ENCODE measurements around the gene ACE2.
"Not testable (repeated sequence)": the region's sequence is repeated elsewhere in the genome, so short reads cannot be mapped to it uniquely, and the experiment has no call there.

Gene ACE2

GRCh38 chrX:15600745-15601144 is at the start of gene ACE2:
ACE2 (minus strand) TSS chrX:15600960; CDS start chrX:15600911, 49 bp downstream.
- DNase-seq (ENCODE audit: low spot score), result no peak

DNA sequence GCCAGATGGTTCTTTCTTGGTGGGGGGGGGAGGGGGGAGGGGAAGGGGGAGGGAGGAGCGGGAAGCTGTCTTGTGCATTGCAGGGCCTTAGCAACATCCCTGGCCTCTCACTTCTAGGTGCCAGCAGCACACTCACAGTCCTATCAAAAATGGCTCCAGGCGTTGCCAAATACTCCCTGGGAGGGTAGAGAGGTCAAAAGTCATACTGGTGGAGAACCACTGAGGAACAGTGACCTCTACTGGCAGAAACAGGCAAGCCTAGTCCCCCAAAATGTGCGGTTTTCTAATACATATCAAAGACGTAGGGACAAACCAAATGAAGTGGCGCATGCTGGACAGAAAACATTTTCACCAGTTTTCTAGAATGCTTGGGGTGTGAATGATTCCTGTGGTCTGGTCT is 46.8 kb upstream of the ACE2 start:
- DNase-seq (ENCODE audit: low spot score), result not testable (repeated sequence)

DNA sequence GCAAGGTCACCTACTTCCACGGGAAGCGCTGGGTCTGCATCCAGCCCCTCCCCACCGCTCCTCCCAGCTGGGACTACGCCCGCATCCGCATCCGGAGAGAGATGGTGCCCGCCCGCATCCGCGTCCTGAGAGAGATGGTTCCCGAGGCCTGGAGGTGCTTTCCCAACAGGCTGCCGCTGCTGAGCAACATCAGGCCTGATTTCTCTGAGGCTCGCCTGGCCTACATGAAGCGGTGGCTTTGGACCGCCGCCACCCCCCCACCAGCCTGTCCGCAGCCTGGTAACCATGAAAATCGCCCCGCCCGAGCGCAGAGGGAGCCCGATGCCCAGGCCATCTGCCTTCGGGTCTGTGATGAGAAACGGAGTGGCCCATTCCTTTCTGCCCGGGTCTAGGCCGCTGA is 45.8 kb upstream of the ACE2 start:
- DNase-seq (ENCODE audit: low spot score), result no peak

- DNase-seq (ENCODE audit: low spot score), result no peak
Observed at GRCh38 chrX:15646031-15646430, 45.3 kb upstream of the ACE2 start.

GRCh38 chrX:15645266-15645665 is 44.5 kb upstream of the ACE2 start:
- no peak for DNase-seq (ENCODE audit: low spot score)

DNA sequence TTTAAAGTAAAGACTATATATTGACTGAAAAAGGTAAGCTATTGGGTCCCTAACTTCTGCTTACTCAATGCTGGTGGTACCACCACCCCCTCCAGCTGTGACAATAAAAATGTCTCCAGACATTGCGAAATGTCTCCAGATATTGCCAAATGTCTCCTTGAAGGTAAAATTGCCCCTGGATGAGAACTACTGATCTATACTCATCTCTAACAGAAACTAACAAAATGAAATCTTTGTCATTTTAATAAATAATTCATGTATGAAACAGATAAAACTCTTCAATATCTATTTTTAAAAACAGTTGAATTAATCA is 43.8 kb upstream of the ACE2 start:
- DNase-seq (ENCODE audit: low spot score), result no peak

DNA sequence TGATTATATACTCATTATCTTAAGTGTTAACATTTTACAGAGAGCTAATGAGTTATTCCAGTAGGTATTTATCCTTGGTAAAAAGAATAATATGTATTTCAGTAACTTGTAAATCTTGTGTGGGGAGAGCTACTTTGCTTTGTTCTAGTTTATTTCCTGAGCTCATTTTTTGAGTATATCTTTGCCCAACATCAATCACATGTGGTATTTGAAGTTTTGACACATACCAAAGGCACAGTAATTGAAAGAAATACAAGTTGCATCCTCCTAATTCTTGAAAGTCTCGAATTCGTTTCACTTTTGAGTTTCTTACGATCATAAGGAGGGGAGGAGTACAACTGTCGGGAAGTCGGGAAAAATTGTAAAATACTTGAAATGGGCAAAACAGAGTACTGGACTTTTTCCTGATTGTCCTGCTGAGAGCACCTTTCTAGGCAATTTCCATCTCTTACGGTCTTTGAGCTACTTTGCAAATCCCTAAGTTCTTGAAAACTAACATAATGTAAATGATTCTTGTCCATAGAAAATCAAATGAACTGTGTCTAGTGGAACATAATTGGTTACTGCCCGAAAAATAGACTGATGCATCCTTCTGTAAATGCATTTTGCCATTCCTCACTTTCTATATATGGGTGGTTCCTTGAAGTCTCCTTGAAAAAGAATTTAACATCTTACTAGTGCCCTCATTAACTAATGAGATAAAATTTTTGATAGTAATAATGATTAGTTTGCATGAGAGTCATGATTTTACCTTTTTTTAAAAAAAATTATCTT is 43.2 kb upstream of the ACE2 start:
- DNase-seq (ENCODE audit: low spot score), result no peak

GRCh38 chrX:15631637-15632036 is 30.9 kb upstream of the ACE2 start:
- no peak for DNase-seq (ENCODE audit: low spot score)

DNA sequence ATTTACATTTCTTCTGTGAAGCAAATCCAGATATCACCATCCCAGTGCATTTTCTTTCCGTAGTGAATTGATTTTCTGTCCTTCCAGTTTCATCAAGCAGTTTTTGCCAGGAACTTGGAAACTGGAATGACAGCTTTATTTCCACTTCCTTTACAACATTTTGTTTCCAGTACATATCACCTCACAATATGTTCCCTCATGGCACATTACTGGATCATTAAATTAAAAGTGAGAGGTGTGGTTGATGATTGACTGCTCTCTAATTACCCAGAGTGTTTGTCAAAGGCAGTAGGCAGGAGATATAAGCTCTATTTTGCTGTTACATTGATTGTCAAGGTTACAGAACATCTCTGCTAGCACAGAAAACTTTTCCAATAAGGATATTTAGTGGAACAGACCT is 22.3 kb upstream of the ACE2 start:
- no peak for DNase-seq (ENCODE audit: low spot score)

GRCh38 chrX:15619053-15619755 is 18.4 kb upstream of the ACE2 start:
- DNase-seq (ENCODE audit: low spot score), result peak; percentile 61

DNA sequence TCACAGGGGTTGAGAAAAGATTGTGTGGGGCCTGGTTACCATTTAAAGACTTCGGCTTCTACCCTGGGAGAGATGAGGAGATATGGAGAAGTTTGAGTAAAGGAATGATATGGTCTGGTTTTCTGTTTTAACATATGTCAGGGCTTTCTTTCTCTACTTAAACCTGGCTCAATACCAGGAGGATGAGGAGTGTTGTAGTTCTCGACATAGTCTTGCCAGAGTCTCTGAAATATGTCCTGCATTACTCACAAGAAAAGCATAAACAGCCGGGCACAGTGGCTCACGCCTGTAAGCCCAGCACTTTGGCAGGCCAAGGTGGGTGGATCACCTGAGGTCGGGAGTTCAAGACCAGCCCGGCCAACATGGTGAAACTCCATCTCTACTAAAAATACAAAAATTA is 16.4 kb upstream of the ACE2 start:
- no peak for DNase-seq (ENCODE audit: low spot score)

- no peak for DNase-seq (ENCODE audit: low spot score)
Observed at GRCh38 chrX:15616531-15616930, 15.8 kb upstream of the ACE2 start.

GRCh38 chrX:15607067-15607466 is 6.3 kb upstream of the ACE2 start:
- DNase-seq (ENCODE audit: low spot score), result no peak

- no peak for DNase-seq (ENCODE audit: low spot score)
Observed at GRCh38 chrX:15606136-15606535, 5.4 kb upstream of the ACE2 start.

- DNase-seq (ENCODE audit: low spot score), result no peak
Observed at GRCh38 chrX:15605226-15605625, 4.5 kb upstream of the ACE2 start.

GRCh38 chrX:15602761-15603160 is 2.0 kb upstream of the ACE2 start:
- DNase-seq (ENCODE audit: low spot score), result no peak

DNA sequence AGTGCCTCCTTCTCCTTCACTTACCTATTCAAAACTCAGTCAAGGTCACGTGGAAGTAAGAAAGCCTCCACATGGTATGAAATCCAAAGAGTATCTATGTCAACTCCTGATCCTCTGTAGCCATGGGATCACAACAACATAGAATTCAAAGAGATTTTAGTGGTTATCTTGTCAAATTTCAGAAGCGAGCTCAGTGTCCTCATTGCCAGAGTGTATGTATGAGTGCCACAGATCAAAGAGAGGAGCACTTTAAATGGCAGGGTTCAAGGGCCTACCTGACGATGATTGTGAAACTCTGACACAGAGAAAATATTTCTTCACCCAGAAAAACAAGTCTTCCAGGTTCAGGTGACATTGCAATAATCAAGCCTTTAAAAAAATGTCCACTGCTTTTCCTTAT is 1.2 kb upstream of the ACE2 start:
- DNase-seq (ENCODE audit: low spot score), result no peak

DNA sequence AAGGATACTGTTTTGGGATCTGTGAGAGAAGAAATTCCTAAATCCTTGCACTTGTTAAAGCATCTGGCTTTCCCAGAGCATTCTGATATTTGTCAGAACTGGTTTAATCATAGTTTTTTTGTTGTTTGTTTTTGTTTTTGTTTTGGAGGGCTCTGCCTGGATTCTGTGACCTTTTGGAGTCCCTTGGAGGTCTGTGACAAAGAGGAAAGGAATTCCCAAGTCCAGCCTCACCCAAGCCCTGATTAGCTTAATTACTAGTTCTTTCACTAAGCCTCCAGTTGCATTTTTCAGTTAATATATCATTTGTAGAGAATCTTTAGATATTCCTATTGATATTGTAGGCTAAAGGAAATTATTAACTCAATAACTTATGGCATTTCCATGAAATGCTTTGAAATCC is 711 bp downstream of the ACE2 start:
- no peak for DNase-seq (ENCODE audit: low spot score)

DNA sequence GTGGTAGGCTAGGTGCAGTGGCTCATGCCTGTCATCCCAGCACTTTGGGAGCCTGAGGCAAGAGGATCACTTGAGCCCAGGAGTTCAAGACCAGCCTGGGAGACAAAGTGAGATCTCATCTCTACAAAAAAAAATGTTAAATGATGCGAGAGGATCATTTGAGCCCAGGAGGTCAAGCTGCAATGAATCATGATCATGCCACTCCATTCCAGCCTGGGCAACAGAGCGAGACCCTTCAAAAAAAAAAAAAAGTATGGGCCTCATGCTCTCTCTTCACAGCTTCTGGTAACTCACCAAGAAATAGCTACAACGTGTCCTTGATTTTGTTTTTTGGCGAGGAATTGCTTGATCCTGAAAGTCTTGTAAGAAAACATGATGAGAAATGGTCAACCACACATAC is 1.3 kb downstream of the ACE2 start:
- no peak for DNase-seq (ENCODE audit: low spot score)

DNA sequence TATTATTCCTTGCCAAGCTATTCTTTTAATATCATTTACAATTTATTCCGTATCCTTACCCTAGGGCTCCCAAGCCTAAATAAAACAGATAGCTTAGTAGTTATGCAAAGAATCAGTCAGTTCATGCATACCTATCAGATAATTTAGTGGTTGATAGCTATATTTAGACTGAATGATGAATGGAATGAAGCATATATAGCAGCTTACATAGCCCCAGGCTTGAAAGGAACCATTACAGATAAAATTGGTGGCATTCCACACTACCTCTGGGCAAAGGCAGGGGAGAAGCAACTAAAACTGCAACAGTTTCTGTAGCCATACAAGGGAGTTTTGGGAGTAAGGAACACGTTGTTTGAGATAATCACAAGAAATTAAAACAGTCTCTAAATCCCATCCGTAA is 2.7 kb downstream of the ACE2 start:
- DNase-seq (ENCODE audit: low spot score), result no peak

DNA sequence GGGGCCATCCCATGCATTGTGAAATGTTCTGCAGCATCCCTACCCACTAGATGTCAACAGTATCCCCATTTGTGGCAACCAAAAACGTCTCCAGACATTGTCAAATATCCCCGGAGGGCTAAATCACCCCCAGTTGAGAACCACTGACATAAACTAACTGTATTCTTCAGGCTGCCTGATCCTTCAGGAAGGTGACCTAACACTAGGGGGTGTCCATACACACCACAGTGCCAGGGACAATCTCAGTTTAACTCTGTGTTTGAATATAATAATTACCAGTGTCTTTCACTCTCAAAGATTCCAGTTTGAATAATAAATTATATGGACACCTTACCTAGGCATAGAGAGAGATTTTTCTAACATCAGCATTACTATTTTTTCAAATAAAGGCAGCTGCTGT is 6.4 kb downstream of the ACE2 start:
- DNase-seq (ENCODE audit: low spot score), result peak; percentile 5

- DNase-seq (ENCODE audit: low spot score), result no peak
Observed at GRCh38 chrX:15579778-15580747, 20.7 kb downstream of the ACE2 start.

GRCh38 chrX:15576019-15576418 is 24.7 kb downstream of the ACE2 start:
- DNase-seq (ENCODE audit: low spot score), result no peak

All from RKO (cell line).